ENCODE data around the gene KIF19. TPM values are rescaled to one million over a fixed set of nuclear protein-coding genes. Genes with fewer than 3 reads are reported as not detected.

KIF19 gene
- total and polyA plus RNA-seq, 3 donors from 2014 or later, result 2.0 to 3.3 (median 3.0) TPM

GRCh38 chr17:74379495-74380085 is 53.6 kb downstream of the KIF19 start:
- peak; percentile 94 for DNase-seq
- Histone ChIP-seq H3K4me1 (peaks cover 9% of the 10 kb centered on the region), H3K27me3 (no peaks in the 10 kb centered on the region), H3K9me3 (no peaks in the 10 kb centered on the region), H3K36me3 (ENCODE audit: low read depth, missing control alignments) (no peaks in the 10 kb centered on the region), H3K4me3 (no peak overlapping the region), H3K27ac (no peak overlapping the region)
- TF ChIP-seq POLR2A (IDR thresholded peaks at IDR 0.05) (no peak), CTCF (IDR thresholded peaks at IDR 0.05) (peak; percentile 95 to 98 (median 97))
- intact Hi-C loops (cut with DNase I; ENCODE audit: low total_unique reads), result loop anchor here (2.0 kb wide), 1 partner anchor 79 kb away; no protein-coding TSS in a partner anchor
- 17 to 26% methylated on average over 16 to 20 of the region's 20 CpGs for WGBS, 2 donors

GRCh38 chr17:74380086-74380958 is 54.3 kb downstream of the KIF19 start:
- 43 to 80% methylated on average over 9 to 17 of the region's 17 CpGs for WGBS, 2 donors
- Histone ChIP-seq H3K27me3 (no peaks in the 10 kb centered on the region), H3K4me3 (no peak overlapping the region), H3K36me3 (ENCODE audit: low read depth, missing control alignments) (no peaks in the 10 kb centered on the region), H3K9me3 (no peaks in the 10 kb centered on the region), H3K27ac (no peak overlapping the region), H3K4me1 (peaks cover 9% of the 10 kb centered on the region)
- TF ChIP-seq CTCF (IDR thresholded peaks at IDR 0.05) (no peak), POLR2A (IDR thresholded peaks at IDR 0.05) (no peak)
- intact Hi-C loops (cut with DNase I; ENCODE audit: low total_unique reads), result loop anchor here (2.0 kb wide), 1 partner anchor 78 kb away; no protein-coding TSS in a partner anchor
- DNase-seq, result no peak

GRCh38 chr17:74380959-74381808 is 55.2 kb downstream of the KIF19 start:
- no peak for TF ChIP-seq CTCF (IDR thresholded peaks at IDR 0.05)
- TF ChIP-seq POLR2A (IDR thresholded peaks at IDR 0.05), result no peak
- Histone ChIP-seq H3K27ac (no peak overlapping the region), H3K4me1 (peaks cover 9% of the 10 kb centered on the region), H3K9me3 (no peaks in the 10 kb centered on the region), H3K4me3 (no peak overlapping the region), H3K27me3 (no peaks in the 10 kb centered on the region), H3K36me3 (ENCODE audit: low read depth, missing control alignments) (no peaks in the 10 kb centered on the region)
- DNase-seq, result no peak
- WGBS, 2 donors, result 83 to 84% methylated on average over 14 to 15 of the region's 15 CpGs
- intact Hi-C loops (cut with DNase I; ENCODE audit: low total_unique reads), result loop anchor here (2.0 kb wide), 1 partner anchor 78 kb away; no protein-coding TSS in a partner anchor

GRCh38 chr17:74383141-74383540 is 57.1 kb downstream of the KIF19 start:
- TF ChIP-seq POLR2A (IDR thresholded peaks at IDR 0.05), result no peak
- TF ChIP-seq CTCF (IDR thresholded peaks at IDR 0.05), result no peak

More at GRCh38 chr17:74383141-74383540, 57.1 kb downstream of the KIF19 start:
- Histone ChIP-seq H3K4me1 (peaks cover 9% of the 10 kb centered on the region), H3K9me3 (no peaks in the 10 kb centered on the region), H3K4me3 (no peak overlapping the region), H3K36me3 (ENCODE audit: low read depth, missing control alignments) (no peaks in the 10 kb centered on the region), H3K27ac (no peak overlapping the region), H3K27me3 (no peaks in the 10 kb centered on the region)
- whole genome bisulfite sequencing, 2 donors, result 82 to 92% methylated on average over 3 to 5 of the region's 5 CpGs
- intact Hi-C loops (cut with DNase I; ENCODE audit: low total_unique reads), result no loop called here
- no peak for DNase-seq

Data from testis (tissue), 3 donors.